ENCODE data around the gene TWIST2. TPM values are rescaled to one million over a fixed set of nuclear protein-coding genes. Genes with fewer than 3 reads are reported as not detected.

TWIST2 gene
- total RNA-seq, 3 donors from 2014 or later = 38.2 to 200 (median 178) TPM

- TF ChIP-seq POLR2AphosphoS5 (IDR thresholded peaks at IDR 0.05) (no peak), CTCF (IDR thresholded peaks at IDR 0.05) (no peak), POLR2A (IDR thresholded peaks at IDR 0.05) (no peak)
- peak overlapping the region in 1 of 3 donors; percentile 23 for H3K4me3 ChIP-seq
- peaks cover 0 to 3% of the 10 kb centered on the region in 2 donors for H3K4me1 ChIP-seq
- intact Hi-C loops (cut with DNase I; ENCODE audit: low total_unique reads) = no loop called here
- H3K27me3 ChIP-seq = no peaks in the 10 kb centered on the region
- no peaks in the 10 kb centered on the region for H3K36me3 ChIP-seq
- H3K9me3 ChIP-seq = no peaks in the 10 kb centered on the region
- H3K27ac ChIP-seq = peak overlapping the region in 1 of 2 donors; percentile 48
- DNase-seq (ENCODE audit: low spot score in 2 of 2) = no peak
These were observed 43.7 kb downstream of the TWIST2 start for GRCh38 chr2:238891457-238892203.

GRCh38 chr2:238892204-238892500, 44.3 kb downstream of the TWIST2 start:
- no peaks in the 10 kb centered on the region for H3K27me3 ChIP-seq
- peaks cover 0 to 3% of the 10 kb centered on the region in 2 donors for H3K4me1 ChIP-seq
- intact Hi-C loops (cut with DNase I; ENCODE audit: low total_unique reads) = no loop called here

GRCh38 chr2:238892796-238893195, 44.9 kb downstream of the TWIST2 start:
- Histone ChIP-seq H3K9me3 (no peaks in the 10 kb centered on the region), H3K4me3 (no peak overlapping the region), H3K4me1 (peaks cover 0 to 3% of the 10 kb centered on the region in 2 donors), H3K27me3 (no peaks in the 10 kb centered on the region), H3K36me3 (no peaks in the 10 kb centered on the region), H3K27ac (no peak overlapping the region)
- no peak for DNase-seq (ENCODE audit: low spot score in 2 of 2)
- TF ChIP-seq POLR2A (IDR thresholded peaks at IDR 0.05) (no peak), CTCF (IDR thresholded peaks at IDR 0.05) (no peak), POLR2AphosphoS5 (IDR thresholded peaks at IDR 0.05) (no peak)
- intact Hi-C loops (cut with DNase I; ENCODE audit: low total_unique reads) = no loop called here

More at GRCh38 chr2:238892204-238892500, 44.3 kb downstream of the TWIST2 start:
- Histone ChIP-seq H3K27ac (peak overlapping the region in 1 of 2 donors; percentile 48), H3K4me3 (no peak overlapping the region), H3K9me3 (no peaks in the 10 kb centered on the region), H3K36me3 (no peaks in the 10 kb centered on the region)
- TF ChIP-seq CTCF (IDR thresholded peaks at IDR 0.05) = no peak
- no peak for TF ChIP-seq POLR2AphosphoS5 (IDR thresholded peaks at IDR 0.05)
- no peak for DNase-seq (ENCODE audit: low spot score in 2 of 2)

- Histone ChIP-seq H3K27me3 (no peaks in the 10 kb centered on the region), H3K4me1 (peaks cover 0 to 3% of the 10 kb centered on the region in 2 donors), H3K4me3 (no peak overlapping the region), H3K27ac (peak overlapping the region in 1 of 2 donors; percentile 68), H3K36me3 (no peaks in the 10 kb centered on the region), H3K9me3 (no peaks in the 10 kb centered on the region)
- intact Hi-C loops (cut with DNase I; ENCODE audit: low total_unique reads) = no loop called here
- DNase-seq (ENCODE audit: low spot score in 2 of 2) = no peak
- TF ChIP-seq POLR2A (IDR thresholded peaks at IDR 0.05) (no peak), CTCF (IDR thresholded peaks at IDR 0.05) (no peak), POLR2AphosphoS5 (IDR thresholded peaks at IDR 0.05) (no peak)
These were observed 45.6 kb downstream of the TWIST2 start for GRCh38 chr2:238893349-238894000.

GRCh38 chr2:238894226-238894949, 46.5 kb downstream of the TWIST2 start:
- Histone ChIP-seq H3K27me3 (no peaks in the 10 kb centered on the region), H3K27ac (peak overlapping the region in 1 of 2 donors; percentile 68), H3K4me1 (peaks cover 0 to 3% of the 10 kb centered on the region in 2 donors), H3K9me3 (no peaks in the 10 kb centered on the region), H3K4me3 (no peak overlapping the region), H3K36me3 (no peaks in the 10 kb centered on the region)
- intact Hi-C loops (cut with DNase I; ENCODE audit: low total_unique reads) = no loop called here
- DNase-seq (ENCODE audit: low spot score in 2 of 2) = no peak
- TF ChIP-seq CTCF (IDR thresholded peaks at IDR 0.05) (no peak), POLR2A (IDR thresholded peaks at IDR 0.05) (no peak), POLR2AphosphoS5 (IDR thresholded peaks at IDR 0.05) (no peak)

Measured in breast epithelium (tissue), 4 donors.